C4-2B (cell line): ENCODE results near the gene LEF1.

Source experiments
- H3K27ac ChIP-seq: fragments of 450-650 bp; 2 replicates; pipeline ENCODE4 v1.5.1; 2017
- CTCF ChIP-seq: fragments of 450-650 bp; conservative IDR thresholded peaks from 2 replicates; pipeline ENCODE4 v1.5.1; 2017; ENCODE audit warnings: mild to moderate bottlenecking
- ZFX ChIP-seq: fragments of 450-650 bp; IDR thresholded peaks from 2 replicates; pipeline ENCODE4 v1.6.1; 2017

The LEF1 gene

GRCh38 chr4:108175966-108176365 lies 7.2 kb upstream of the LEF1 start:
- TF ChIP-seq ZFX = no peak
- H3K27ac ChIP-seq = no peak overlapping the region

- TF ChIP-seq ZFX (no peak), CTCF (no peak)
- no peak overlapping the region for H3K27ac ChIP-seq
These were observed 6.1 kb upstream of the LEF1 start for GRCh38 chr4:108174856-108175255.

GRCh38 chr4:108173599-108174057 lies 4.9 kb upstream of the LEF1 start:
- TF ChIP-seq ZFX (no peak), CTCF (no peak)
- no peak overlapping the region for H3K27ac ChIP-seq

- no peak overlapping the region for H3K27ac ChIP-seq
- TF ChIP-seq CTCF (no peak), ZFX (no peak)
These were observed 4.2 kb upstream of the LEF1 start for GRCh38 chr4:108172753-108173598.

- no peak overlapping the region for H3K27ac ChIP-seq
- TF ChIP-seq CTCF (no peak), ZFX (no peak)
These were observed 3.6 kb upstream of the LEF1 start for GRCh38 chr4:108172231-108172752.

GRCh38 chr4:108171339-108172230 lies 2.9 kb upstream of the LEF1 start:
- no peak for TF ChIP-seq CTCF
- TF ChIP-seq ZFX = no peak
- H3K27ac ChIP-seq = no peak overlapping the region

GRCh38 chr4:108170631-108171338 lies 2.1 kb upstream of the LEF1 start:
- no peak overlapping the region for H3K27ac ChIP-seq
- TF ChIP-seq ZFX (no peak), CTCF (no peak)
